Neural cell (in vitro differentiated cells): ENCODE data around the gene MOSPD2. TPM values are rescaled to one million over a fixed set of nuclear protein-coding genes. Genes with fewer than 3 reads are reported as not detected.

Experiments used
- H2AFZ ChIP-seq: fragments of 200-600, 300-800 bp; sonication (generic), shearing (Covaris generic); 2 replicates; pipeline ENCODE4 v1.6.0; 2014; ENCODE audit warnings: low read depth, mild to moderate bottlenecking, antibody characterized with exemption, low read length, moderate library complexity
- H3F3A ChIP-seq: fragments of 200-600 bp; shearing (Covaris generic); 2 replicates; pipeline ENCODE4 v1.6.1; 2016; ENCODE audit warnings: mild to moderate bottlenecking, moderate library complexity, mixed read lengths, antibody characterized with exemption, low read length; ENCODE audit not compliant: insufficient read depth, poor library complexity, severe bottlenecking
- H3K27ac ChIP-seq: fragments of 200-600, 300-800 bp; sonication (generic), shearing (Covaris generic); 2 replicates; pipeline ENCODE4 v1.5.1; 2014; ENCODE audit warnings: mild to moderate bottlenecking, low read length, moderate library complexity
- H3K27me3 ChIP-seq: fragments of 300-800, 200-600 bp; sonication (generic), shearing (Covaris generic); 2 replicates; pipeline ENCODE4 v1.6.0; 2014; ENCODE audit warnings: mild to moderate bottlenecking, low read depth, low read length, moderate library complexity; ENCODE audit not compliant: insufficient read depth
- H3K36me3 ChIP-seq: fragments of 300-800, 200-600 bp; sonication (generic), shearing (Covaris generic); 2 replicates; pipeline ENCODE4 v1.5.1; 2014; ENCODE audit warnings: mild to moderate bottlenecking, antibody characterized with exemption, low read length, moderate library complexity; ENCODE audit not compliant: insufficient read depth
- H3K4me2 ChIP-seq: fragments of 300-800, 200-600 bp; sonication (generic), shearing (Covaris generic); 2 replicates; pipeline ENCODE4 v1.6.0; 2014; ENCODE audit warnings: mild to moderate bottlenecking, low read length
- H3K4me3 ChIP-seq: fragments of 300-800, 200-600 bp; sonication (generic), shearing (Covaris generic); 2 replicates; pipeline ENCODE4 v1.5.1; 2014; ENCODE audit warnings: mild to moderate bottlenecking, low read length, moderate library complexity
- H3K79me2 ChIP-seq: fragments of 200-600 bp; shearing (Covaris generic); replicated peaks from 2 replicates; pipeline ENCODE4 v1.6.0; 2014; ENCODE audit warnings: mild to moderate bottlenecking, low read length, moderate library complexity; ENCODE audit not compliant: insufficient read depth
- H3K9ac ChIP-seq: fragments of 300-800, 200-600 bp; sonication (generic), shearing (Covaris generic); 2 replicates; pipeline ENCODE4 v1.6.1; 2016; ENCODE audit warnings: mild to moderate bottlenecking, low read length, mixed read lengths
- H3K9me2 ChIP-seq: fragments of 200-600 bp; shearing (Covaris generic); 2 replicates; pipeline ENCODE4 v1.6.1; 2016; ENCODE audit warnings: mild to moderate bottlenecking, low read length, mixed read lengths; ENCODE audit not compliant: insufficient read depth
- H3K9me3 ChIP-seq: fragments of 200-600, 300-800 bp; sonication (generic), shearing (Covaris generic); 2 replicates; pipeline ENCODE4 v1.6.1; 2016; ENCODE audit warnings: mild to moderate bottlenecking, mixed run types, low read length, moderate library complexity, mixed read lengths
- H4K20me1 ChIP-seq: fragments of 200-600 bp; shearing (Covaris generic); 2 replicates; pipeline ENCODE4 v1.6.1; 2016; ENCODE audit warnings: mild to moderate bottlenecking, mixed run types; ENCODE audit not compliant: insufficient read depth
- EP300 ChIP-seq: fragments of 450-650 bp; conservative IDR thresholded peaks from 2 replicates; pipeline ENCODE4 v1.6.1; 2014; ENCODE audit warnings: antibody characterized with exemption, mild to moderate bottlenecking, moderate library complexity; ENCODE audit not compliant: poor library complexity, severe bottlenecking
- EZH2 ChIP-seq: fragments of 200-600, 300-800 bp; shearing (Covaris generic), sonication (generic); IDR thresholded peaks from 2 replicates; pipeline ENCODE4 v1.6.1; 2014; ENCODE audit warnings: antibody characterized with exemption, low read length, borderline replicate concordance, mild to moderate bottlenecking; ENCODE audit not compliant: insufficient read depth, poor library complexity, severe bottlenecking
- MXI1 ChIP-seq: fragments of 450-650 bp; conservative IDR thresholded peaks from 2 replicates; pipeline ENCODE4 v1.6.1; 2014; ENCODE audit warnings: antibody characterized with exemption, mild to moderate bottlenecking; ENCODE audit not compliant: poor library complexity, severe bottlenecking
- POLR2AphosphoS5 ChIP-seq: IDR thresholded peaks from 2 replicates; pipeline ENCODE4 v1.6.1; 2012
- RAD21 ChIP-seq: fragments of 450-650 bp; conservative IDR thresholded peaks from 2 replicates; pipeline ENCODE4 v1.6.1; 2014; ENCODE audit warnings: antibody characterized with exemption, mild to moderate bottlenecking, moderate library complexity
- SMC3 ChIP-seq: fragments of 450-650 bp; conservative IDR thresholded peaks from 2 replicates; pipeline ENCODE4 v1.6.1; 2014; ENCODE audit warnings: antibody characterized with exemption, mild to moderate bottlenecking, moderate library complexity; ENCODE audit not compliant: poor library complexity
- TAF1 ChIP-seq: IDR thresholded peaks from 2 replicates; pipeline ENCODE4 v1.6.1; 2012; ENCODE audit warnings: low read depth
- polyA plus RNA-seq: library from polyadenylated mRNA; depleted of rRNA; stranded (reverse); fragments of >200 nt; gene quantifications from 2 replicates; pipeline ENCODE4 v1.2.3, GENCODE V29; 2014
- TF ChIP-seq, protein P1 (sequence below): fragments of 450-650 bp; IDR thresholded peaks from 2 replicates; pipeline ENCODE4 v1.5.1; 2014; ENCODE audit warnings: antibody characterized with exemption, mild to moderate bottlenecking, moderate library complexity; ENCODE audit not compliant: poor library complexity, severe bottlenecking
- TF ChIP-seq, protein P2 (sequence below): IDR thresholded peaks from 2 replicates; pipeline ENCODE4 v1.6.1; 2012; ENCODE audit warnings: borderline replicate concordance

MOSPD2 gene
- polyA plus RNA-seq, 1 donor from 2014 or later = 12.4 TPM

DNA sequence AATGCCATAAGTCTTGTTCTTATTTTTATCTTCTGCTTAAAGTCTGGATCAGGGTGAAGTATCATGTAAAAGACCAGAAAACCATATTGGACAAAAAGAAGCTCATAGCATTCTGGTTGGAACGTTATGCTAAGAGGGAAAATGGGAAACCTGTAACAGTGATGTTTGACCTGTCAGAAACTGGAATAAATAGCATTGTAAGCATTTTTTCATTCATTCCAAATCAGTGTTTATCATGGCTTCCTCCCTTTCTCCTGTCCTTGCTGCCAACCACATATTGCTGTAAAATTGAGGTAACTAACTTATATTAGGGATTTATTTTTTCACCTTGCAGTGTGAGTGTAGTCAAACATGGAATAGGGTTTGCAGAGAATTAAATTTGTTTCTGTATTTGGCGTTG is 23.8 kb downstream of the MOSPD2 start:
- H4K20me1 ChIP-seq = no peaks in the 10 kb centered on the region
- no peak overlapping the region for H3K27ac ChIP-seq
- H3K4me3 ChIP-seq = no peak overlapping the region
- H2AFZ ChIP-seq = no peak overlapping the region
- H3K36me3 ChIP-seq = no peaks in the 10 kb centered on the region
- no peaks in the 10 kb centered on the region for H3K79me2 ChIP-seq
- H3K9ac ChIP-seq = no peak overlapping the region
- TF ChIP-seq POLR2AphosphoS5 (no peak), RAD21 (no peak), MXI1 (no peak), SMC3 (no peak), TAF1 (no peak), EZH2 (no peak), EP300 (no peak)
- TF ChIP-seq, protein P1, sequence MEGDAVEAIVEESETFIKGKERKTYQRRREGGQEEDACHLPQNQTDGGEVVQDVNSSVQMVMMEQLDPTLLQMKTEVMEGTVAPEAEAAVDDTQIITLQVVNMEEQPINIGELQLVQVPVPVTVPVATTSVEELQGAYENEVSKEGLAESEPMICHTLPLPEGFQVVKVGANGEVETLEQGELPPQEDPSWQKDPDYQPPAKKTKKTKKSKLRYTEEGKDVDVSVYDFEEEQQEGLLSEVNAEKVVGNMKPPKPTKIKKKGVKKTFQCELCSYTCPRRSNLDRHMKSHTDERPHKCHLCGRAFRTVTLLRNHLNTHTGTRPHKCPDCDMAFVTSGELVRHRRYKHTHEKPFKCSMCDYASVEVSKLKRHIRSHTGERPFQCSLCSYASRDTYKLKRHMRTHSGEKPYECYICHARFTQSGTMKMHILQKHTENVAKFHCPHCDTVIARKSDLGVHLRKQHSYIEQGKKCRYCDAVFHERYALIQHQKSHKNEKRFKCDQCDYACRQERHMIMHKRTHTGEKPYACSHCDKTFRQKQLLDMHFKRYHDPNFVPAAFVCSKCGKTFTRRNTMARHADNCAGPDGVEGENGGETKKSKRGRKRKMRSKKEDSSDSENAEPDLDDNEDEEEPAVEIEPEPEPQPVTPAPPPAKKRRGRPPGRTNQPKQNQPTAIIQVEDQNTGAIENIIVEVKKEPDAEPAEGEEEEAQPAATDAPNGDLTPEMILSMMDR = no peak
- TF ChIP-seq, protein P2, sequence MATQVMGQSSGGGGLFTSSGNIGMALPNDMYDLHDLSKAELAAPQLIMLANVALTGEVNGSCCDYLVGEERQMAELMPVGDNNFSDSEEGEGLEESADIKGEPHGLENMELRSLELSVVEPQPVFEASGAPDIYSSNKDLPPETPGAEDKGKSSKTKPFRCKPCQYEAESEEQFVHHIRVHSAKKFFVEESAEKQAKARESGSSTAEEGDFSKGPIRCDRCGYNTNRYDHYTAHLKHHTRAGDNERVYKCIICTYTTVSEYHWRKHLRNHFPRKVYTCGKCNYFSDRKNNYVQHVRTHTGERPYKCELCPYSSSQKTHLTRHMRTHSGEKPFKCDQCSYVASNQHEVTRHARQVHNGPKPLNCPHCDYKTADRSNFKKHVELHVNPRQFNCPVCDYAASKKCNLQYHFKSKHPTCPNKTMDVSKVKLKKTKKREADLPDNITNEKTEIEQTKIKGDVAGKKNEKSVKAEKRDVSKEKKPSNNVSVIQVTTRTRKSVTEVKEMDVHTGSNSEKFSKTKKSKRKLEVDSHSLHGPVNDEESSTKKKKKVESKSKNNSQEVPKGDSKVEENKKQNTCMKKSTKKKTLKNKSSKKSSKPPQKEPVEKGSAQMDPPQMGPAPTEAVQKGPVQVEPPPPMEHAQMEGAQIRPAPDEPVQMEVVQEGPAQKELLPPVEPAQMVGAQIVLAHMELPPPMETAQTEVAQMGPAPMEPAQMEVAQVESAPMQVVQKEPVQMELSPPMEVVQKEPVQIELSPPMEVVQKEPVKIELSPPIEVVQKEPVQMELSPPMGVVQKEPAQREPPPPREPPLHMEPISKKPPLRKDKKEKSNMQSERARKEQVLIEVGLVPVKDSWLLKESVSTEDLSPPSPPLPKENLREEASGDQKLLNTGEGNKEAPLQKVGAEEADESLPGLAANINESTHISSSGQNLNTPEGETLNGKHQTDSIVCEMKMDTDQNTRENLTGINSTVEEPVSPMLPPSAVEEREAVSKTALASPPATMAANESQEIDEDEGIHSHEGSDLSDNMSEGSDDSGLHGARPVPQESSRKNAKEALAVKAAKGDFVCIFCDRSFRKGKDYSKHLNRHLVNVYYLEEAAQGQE = no peak
- no peaks in the 10 kb centered on the region for H3K9me3 ChIP-seq
- H3K4me2 ChIP-seq = no peak overlapping the region
- H3F3A ChIP-seq = no peaks in the 10 kb centered on the region
- no peaks in the 10 kb centered on the region for H3K27me3 ChIP-seq
- H3K9me2 ChIP-seq = no peaks in the 10 kb centered on the region

DNA sequence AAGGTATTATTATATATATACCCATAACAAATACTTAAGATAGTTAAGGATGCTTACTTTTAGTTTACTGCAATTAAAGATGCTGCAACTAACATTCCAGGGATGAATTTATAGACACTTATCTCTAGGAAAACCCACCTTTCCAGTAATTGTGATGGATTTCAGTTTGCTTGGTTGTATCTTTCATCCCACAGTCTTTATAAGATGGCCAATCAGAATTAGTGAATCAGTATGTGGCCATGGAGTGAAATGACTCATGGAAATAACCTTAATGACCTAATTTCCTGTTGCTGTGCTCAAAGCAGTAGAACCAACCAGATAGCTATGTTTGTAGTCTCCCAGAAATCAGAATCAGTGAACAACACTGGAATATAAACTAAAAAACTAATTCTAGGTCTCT is 26.4 kb downstream of the MOSPD2 start:
- TF ChIP-seq POLR2AphosphoS5 (no peak), TAF1 (no peak), RAD21 (no peak), MXI1 (no peak), EP300 (no peak), SMC3 (no peak), EZH2 (no peak)
- TF ChIP-seq, protein P1 = no peak
- TF ChIP-seq, protein P2 = no peak
- H4K20me1 ChIP-seq = no peaks in the 10 kb centered on the region
- H3K9ac ChIP-seq = no peak overlapping the region
- no peak overlapping the region for H3K4me2 ChIP-seq
- H3F3A ChIP-seq = no peaks in the 10 kb centered on the region
- H3K9me2 ChIP-seq = no peaks in the 10 kb centered on the region
- no peak overlapping the region for H3K27ac ChIP-seq
- H3K36me3 ChIP-seq = no peaks in the 10 kb centered on the region
- H3K4me3 ChIP-seq = no peak overlapping the region
- H3K9me3 ChIP-seq = no peaks in the 10 kb centered on the region
- H3K27me3 ChIP-seq = no peaks in the 10 kb centered on the region
- no peaks in the 10 kb centered on the region for H3K79me2 ChIP-seq
- no peak overlapping the region for H2AFZ ChIP-seq
